Measurements from ENCODE around the gene ASCC2.

- TF ChIP-seq CTCF (IDR thresholded peaks at IDR 0.05 in 8 of 11, conservative IDR thresholded peaks at IDR 0.05 in 3 of 11) (peak in 1 of 11 experiments; percentile 5), POLR2A (IDR thresholded peaks at IDR 0.05) (no peak), POLR2AphosphoS5 (IDR thresholded peaks at IDR 0.05) (peak; percentile 89 to 92 (median 89))
These were observed 70.7 kb downstream of the ASCC2 start, which contains the start of gene UQCR10 for GRCh38 chr22:29767171-29768051.

Data from spleen (tissue), 7 donors.